Osteoblast (primary cell): ENCODE measurements around the gene DCLK3. TPM values are rescaled to one million over a fixed set of nuclear protein-coding genes. Genes with fewer than 3 reads are reported as not detected.

ENCODE experiments used
- DNase-seq: peaks from one replicate; pipeline ENCODE4 v3.0.0; 2011; ENCODE audit warnings: low spot score, mixed read lengths; ENCODE audit not compliant: insufficient read length; ENCODE audit errors: missing footprints
- H2AFZ ChIP-seq: 2 replicates; pipeline ENCODE4 v1.6.0; 2011; ENCODE audit warnings: mild to moderate bottlenecking, low read length
- H3K27ac ChIP-seq: 2 replicates; pipeline ENCODE4 v1.5.1; 2011; ENCODE audit warnings: mild to moderate bottlenecking, low read depth, low read length, moderate library complexity
- H3K27me3 ChIP-seq: 2 replicates; pipeline ENCODE4 v1.6.0; 2012; ENCODE audit warnings: mild to moderate bottlenecking, control low read depth, inconsistent platforms, low read length, moderate library complexity; ENCODE audit not compliant: insufficient read depth
- H3K36me3 ChIP-seq: 2 replicates; pipeline ENCODE4 v1.5.1; 2011; ENCODE audit warnings: mild to moderate bottlenecking, low read length, control low read depth, moderate library complexity; ENCODE audit not compliant: insufficient read depth
- H3K4me1 ChIP-seq: 2 replicates; pipeline ENCODE4 v1.5.1; 2011; ENCODE audit warnings: mild to moderate bottlenecking, low read length, control low read depth, moderate library complexity; ENCODE audit not compliant: insufficient read depth
- H3K4me2 ChIP-seq: 2 replicates; pipeline ENCODE4 v1.6.0; 2011; ENCODE audit warnings: mild to moderate bottlenecking, low read length; ENCODE audit not compliant: insufficient read depth
- H3K4me3 ChIP-seq: fragments of 200-600 bp; sonication (generic); 3 replicates; pipeline ENCODE4 v1.5.1; 2012; ENCODE audit warnings: mild to moderate bottlenecking, low read length, inconsistent platforms; ENCODE audit not compliant: insufficient read depth
- H3K79me2 ChIP-seq: 2 replicates; pipeline ENCODE4 v1.6.0; 2012; ENCODE audit warnings: mild to moderate bottlenecking, low read length, control low read depth, inconsistent platforms; ENCODE audit not compliant: insufficient read depth
- H3K9me3 ChIP-seq: 2 replicates; pipeline ENCODE4 v1.5.1; 2011; ENCODE audit warnings: low read depth, low read length, control low read depth
- H4K20me1 ChIP-seq: 2 replicates; pipeline ENCODE4 v1.6.0; 2012; ENCODE audit warnings: mild to moderate bottlenecking, low read length, control low read depth; ENCODE audit not compliant: insufficient read depth
- total RNA-seq: library from RNA; depleted of rRNA; stranded (reverse); fragments of >200 nt; gene quantifications from 2 replicates; pipeline ENCODE4 v1.2.3, GENCODE V29; 2012
- TF ChIP-seq, protein P1 (sequence below): IDR thresholded peaks from 2 replicates; pipeline ENCODE4 v1.5.1; 2011; ENCODE audit warnings: mild to moderate bottlenecking, low read depth, low read length, moderate library complexity; ENCODE audit errors: extremely low read depth

The DCLK3 gene
- total RNA-seq, 1 donor, result under 0.01 TPM

DNA sequence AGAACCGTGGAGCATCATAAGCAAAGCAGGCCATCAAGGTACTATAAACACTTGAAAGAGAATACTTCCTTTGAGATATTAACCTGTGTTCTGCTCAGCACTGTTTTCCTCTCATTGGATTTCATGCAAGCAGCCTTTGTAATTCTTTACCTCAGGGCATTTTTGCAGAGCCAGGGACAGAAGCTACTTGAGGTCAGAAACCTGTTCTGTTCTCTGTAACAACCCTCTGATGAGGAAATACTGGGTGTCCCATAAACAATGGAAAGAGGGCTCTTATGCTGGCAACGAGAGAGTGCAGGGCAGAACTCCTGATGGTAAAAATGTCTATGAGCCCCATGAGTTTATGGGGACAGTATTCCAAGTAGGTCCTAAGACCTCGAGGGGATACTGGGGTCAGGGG is 66.0 kb downstream of the DCLK3 start:
- no peak overlapping the region for H3K4me3 ChIP-seq
- TF ChIP-seq, protein P1, sequence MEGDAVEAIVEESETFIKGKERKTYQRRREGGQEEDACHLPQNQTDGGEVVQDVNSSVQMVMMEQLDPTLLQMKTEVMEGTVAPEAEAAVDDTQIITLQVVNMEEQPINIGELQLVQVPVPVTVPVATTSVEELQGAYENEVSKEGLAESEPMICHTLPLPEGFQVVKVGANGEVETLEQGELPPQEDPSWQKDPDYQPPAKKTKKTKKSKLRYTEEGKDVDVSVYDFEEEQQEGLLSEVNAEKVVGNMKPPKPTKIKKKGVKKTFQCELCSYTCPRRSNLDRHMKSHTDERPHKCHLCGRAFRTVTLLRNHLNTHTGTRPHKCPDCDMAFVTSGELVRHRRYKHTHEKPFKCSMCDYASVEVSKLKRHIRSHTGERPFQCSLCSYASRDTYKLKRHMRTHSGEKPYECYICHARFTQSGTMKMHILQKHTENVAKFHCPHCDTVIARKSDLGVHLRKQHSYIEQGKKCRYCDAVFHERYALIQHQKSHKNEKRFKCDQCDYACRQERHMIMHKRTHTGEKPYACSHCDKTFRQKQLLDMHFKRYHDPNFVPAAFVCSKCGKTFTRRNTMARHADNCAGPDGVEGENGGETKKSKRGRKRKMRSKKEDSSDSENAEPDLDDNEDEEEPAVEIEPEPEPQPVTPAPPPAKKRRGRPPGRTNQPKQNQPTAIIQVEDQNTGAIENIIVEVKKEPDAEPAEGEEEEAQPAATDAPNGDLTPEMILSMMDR, result no peak

DNA sequence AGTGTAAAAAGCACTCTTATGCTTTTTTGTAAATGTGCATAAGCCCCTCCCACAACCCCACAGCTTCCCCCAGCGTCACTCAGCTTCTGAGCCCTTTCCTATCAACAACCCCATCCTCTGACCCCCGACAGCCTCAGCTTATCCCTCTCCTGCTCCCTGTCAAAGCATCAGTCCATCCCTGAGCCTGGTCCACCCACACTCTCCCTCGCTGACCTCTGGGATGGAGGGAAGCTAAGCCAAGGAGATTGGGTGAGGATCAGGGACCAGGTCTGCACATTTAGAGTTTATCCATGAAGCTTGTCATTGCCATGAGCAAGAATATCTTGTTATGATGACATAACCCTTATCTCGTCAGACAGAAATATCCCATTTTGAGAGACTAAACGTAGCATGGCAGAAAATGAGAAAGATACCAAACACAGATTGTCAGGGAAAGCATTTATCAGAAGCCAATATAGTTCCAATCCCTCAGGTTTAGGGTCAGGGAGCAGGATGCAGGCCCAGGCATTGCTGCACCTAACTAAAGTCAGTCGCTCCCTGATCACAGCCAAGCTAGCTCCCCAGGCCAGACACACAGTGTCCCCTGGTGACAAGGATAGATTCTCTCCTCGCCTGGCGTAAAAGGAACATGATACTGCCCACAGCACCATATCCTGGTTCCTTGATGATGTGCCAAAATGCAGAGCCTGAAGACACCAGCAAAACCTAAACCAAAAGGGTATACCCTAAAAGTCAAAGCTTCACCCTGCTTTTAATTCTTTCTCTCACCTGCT is 66.9 kb downstream of the DCLK3 start:
- Histone ChIP-seq H3K9me3 (no peaks in the 10 kb centered on the region), H3K36me3 (no peaks in the 10 kb centered on the region), H3K4me2 (no peak overlapping the region), H3K27me3 (no peaks in the 10 kb centered on the region), H3K27ac (no peak overlapping the region), H4K20me1 (no peaks in the 10 kb centered on the region), H3K4me3 (no peak overlapping the region), H3K4me1 (peaks cover 23% of the 10 kb centered on the region), H3K79me2 (no peaks in the 10 kb centered on the region), H2AFZ (peak overlapping the region; percentile 12)
- TF ChIP-seq, protein P1, result peak; percentile 28
- no peak for DNase-seq

More for the DNA sequence above, 66.0 kb downstream of the DCLK3 start:
- Histone ChIP-seq H3K36me3 (no peaks in the 10 kb centered on the region), H4K20me1 (no peaks in the 10 kb centered on the region), H3K79me2 (no peaks in the 10 kb centered on the region), H3K27ac (no peak overlapping the region), H2AFZ (no peak overlapping the region), H3K27me3 (no peaks in the 10 kb centered on the region), H3K4me1 (peaks cover 23% of the 10 kb centered on the region), H3K9me3 (no peaks in the 10 kb centered on the region), H3K4me2 (no peak overlapping the region)
- no peak for DNase-seq

DNA sequence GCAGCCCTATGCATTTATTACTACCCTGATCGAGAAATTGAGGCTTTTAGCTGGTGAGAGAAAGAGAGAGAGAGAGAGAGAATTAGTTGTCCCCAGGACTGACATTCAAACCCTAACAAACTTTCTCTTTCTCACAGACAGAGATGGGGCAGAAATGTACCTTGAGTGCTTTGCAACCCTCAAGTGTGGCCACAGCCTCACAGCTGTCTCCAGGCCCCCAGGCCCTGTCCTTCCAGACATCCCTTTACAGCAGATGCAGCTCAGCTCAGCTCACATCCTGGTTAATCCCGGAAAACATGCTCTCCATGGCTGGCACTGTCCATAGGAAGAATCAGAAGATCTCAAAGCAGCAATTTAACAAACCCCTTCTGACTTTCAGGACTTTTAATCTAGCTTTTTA is 67.6 kb downstream of the DCLK3 start:
- TF ChIP-seq, protein P1, result no peak
- H4K20me1 ChIP-seq, result no peaks in the 10 kb centered on the region
- no peaks in the 10 kb centered on the region for H3K27me3 ChIP-seq
- DNase-seq, result no peak
- peaks cover 18% of the 10 kb centered on the region for H3K4me1 ChIP-seq
- H3K79me2 ChIP-seq, result no peaks in the 10 kb centered on the region
- no peaks in the 10 kb centered on the region for H3K9me3 ChIP-seq
- no peak overlapping the region for H3K4me2 ChIP-seq
- H3K36me3 ChIP-seq, result no peaks in the 10 kb centered on the region
- H3K27ac ChIP-seq, result no peak overlapping the region
- H2AFZ ChIP-seq, result peak overlapping the region; percentile 52
- H3K4me3 ChIP-seq, result no peak overlapping the region

DNA sequence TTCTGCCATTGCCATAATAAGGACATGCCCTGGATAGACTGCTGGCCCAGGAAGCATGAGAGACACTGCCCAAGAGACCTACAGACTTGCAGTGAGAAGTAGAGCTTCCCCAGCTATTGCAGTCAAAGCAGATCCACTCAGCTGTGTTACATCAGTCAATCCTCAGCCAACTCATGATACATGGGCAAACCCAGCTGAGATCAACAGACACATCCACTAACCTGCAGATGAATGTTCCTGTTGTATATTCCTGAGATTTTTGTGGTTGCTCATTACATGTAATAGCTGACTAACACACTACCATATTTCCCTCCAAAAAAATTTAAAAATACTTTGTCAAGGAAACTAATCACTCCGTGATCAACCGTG is 68.6 kb downstream of the DCLK3 start:
- no peaks in the 10 kb centered on the region for H3K27me3 ChIP-seq
- no peaks in the 10 kb centered on the region for H3K79me2 ChIP-seq
- TF ChIP-seq, protein P1, result no peak
- no peak overlapping the region for H3K4me3 ChIP-seq
- no peak for DNase-seq
- no peaks in the 10 kb centered on the region for H3K36me3 ChIP-seq
- H3K4me1 ChIP-seq, result peaks cover 10% of the 10 kb centered on the region
- H4K20me1 ChIP-seq, result no peaks in the 10 kb centered on the region
- no peak overlapping the region for H3K27ac ChIP-seq
- H3K4me2 ChIP-seq, result no peak overlapping the region
- peak overlapping the region; percentile 43 for H2AFZ ChIP-seq
- H3K9me3 ChIP-seq, result no peaks in the 10 kb centered on the region
